ENCODE data around the gene NOLC1. TPM values are rescaled to one million over a fixed set of nuclear protein-coding genes. Genes with fewer than 3 reads are reported as not detected.

NOLC1 gene
- total and polyA plus RNA-seq, 10 of the 15 experiments (the other 5 are each of a cell fraction or from before 2014, with no cell fraction given): 91.7 to 244 (median 128) TPM

DNA sequence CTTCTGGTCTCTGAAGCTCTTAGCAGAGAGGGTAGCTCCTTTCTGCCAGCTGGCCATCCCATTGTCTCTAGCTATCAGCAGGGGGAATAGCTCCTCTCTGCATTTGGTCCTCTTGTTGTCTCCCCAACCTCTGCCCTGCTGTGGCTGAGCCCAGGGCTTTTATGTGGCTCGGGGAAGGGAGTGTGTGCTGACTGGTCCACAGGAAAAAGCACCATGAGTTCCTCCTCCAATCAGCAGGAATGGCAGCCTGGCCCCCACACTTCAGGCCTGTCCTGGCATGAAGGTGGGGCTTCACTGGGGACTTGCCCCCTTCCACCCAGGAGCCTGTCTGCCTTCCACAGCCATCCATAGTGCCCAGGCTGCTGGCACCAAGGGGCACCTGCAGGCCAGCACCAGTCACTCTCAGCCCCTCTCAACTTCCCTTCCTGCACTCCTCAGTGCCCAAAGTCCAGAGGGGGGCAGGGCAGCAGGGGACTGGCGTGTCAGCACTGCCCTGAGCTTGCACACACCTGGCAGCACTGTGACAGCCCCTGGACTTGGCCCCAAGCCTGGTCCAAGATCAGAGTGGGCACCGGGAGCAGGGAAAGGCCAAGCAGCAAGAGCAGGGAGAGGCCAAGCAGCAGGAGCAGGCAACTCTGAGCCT is 36.2 kb downstream of the NOLC1 start:
- in situ Hi-C loops (cut with MboI): no loop called here

More for the DNA sequence above, 36.2 kb downstream of the NOLC1 start:
- Histone ChIP-seq H3K27ac (ENCODE audit: control insufficient read depth, insufficient read depth) (peak overlapping the region; percentile 22; the same call in 1 of the 2 replicates), H3K4me2 (ENCODE audit: control insufficient read depth, insufficient read depth) (peak overlapping the region; percentile 60; the same call in 1 of the 2 replicates), H4K20me1 (ENCODE audit: control insufficient read depth, insufficient read depth) (no peaks in the 10 kb centered on the region), H3K9ac (ENCODE audit: control insufficient read depth, insufficient read depth, low read length) (no peak overlapping the region), H3K36me3 (ENCODE audit: control insufficient read depth in 2 of 2, insufficient read depth in 2 of 2, low read length in 1 of 2) (no peaks in the 10 kb centered on the region), H3K79me2 (ENCODE audit: control insufficient read depth, insufficient read depth, low read length) (no peaks in the 10 kb centered on the region), H2AFZ (ENCODE audit: control insufficient read depth, low read depth, low read length) (peak overlapping the region; percentile 54), H3K4me1 (ENCODE audit: control insufficient read depth, insufficient read depth, low read length) (peaks cover 11% of the 10 kb centered on the region), H3K9me3 (replicated peaks; ENCODE audit: control insufficient read depth, insufficient read depth, low read length) (peaks cover 10% of the 10 kb centered on the region; the same call in 2 of the 3 replicates), H3K27me3 (replicated peaks in 1 of 2; ENCODE audit: control insufficient read depth in 2 of 2, insufficient read depth in 2 of 2, low read length in 1 of 2) (no peaks in the 10 kb centered on the region), H3K4me3 (no peak overlapping the region)
- ChIA-PET POLR2A (interaction anchor here (0.6 to 1.4 kb wide), 2 partner anchors 16 to 615 kb away, joined by 4 to 11 read pairs; no protein-coding TSS in a partner anchor), RAD21 (ENCODE audit: unreplicated experiment) (no interaction called here), SMC1A (ENCODE audit: uncharacterized antibody, unreplicated experiment) (interaction anchor here (1.1 to 1.9 kb wide), 6 partner anchors 14 to 163 kb away, joined by 3 to 7 read pairs (median 4); no protein-coding TSS in a partner anchor), CTCF (interaction anchor here (0.9 to 6.6 kb wide), 5 partner anchors 19 to 163 kb away, joined by 3 to 61 read pairs (median 7); no protein-coding TSS in a partner anchor)
- BruUV-seq (replicated peaks): no TSS peak
- no peak for FAIRE-seq
- WGBS (ENCODE audit: insufficient coverage, insufficient replicate concordance, low lambda C conversion rate, missing lambda C conversion rate): 42% methylated on average over 3 of the region's 3 CpGs
- TF ChIP-seq SRF (IDR thresholded peaks at IDR 0.05; ENCODE audit: low read depth in 2 of 2, low read length in 2 of 2) (no peak), SUZ12 (IDR thresholded peaks at IDR 0.05; ENCODE audit: unreplicated experiment) (no peak), RAD51 (IDR thresholded peaks at IDR 0.05) (no peak), ATF7 (IDR thresholded peaks at IDR 0.05; ENCODE audit: low read depth) (no peak), TBL1XR1 (IDR thresholded peaks at IDR 0.05; ENCODE audit: low read depth, low read length) (no peak), PML (IDR thresholded peaks at IDR 0.05; ENCODE audit: low read length) (no peak), BMI1 (IDR thresholded peaks at IDR 0.05; ENCODE audit: borderline replicate concordance) (no peak), HDAC2 (IDR thresholded peaks at IDR 0.05) (no peak)
- TF ChIP-seq, protein P1, sequence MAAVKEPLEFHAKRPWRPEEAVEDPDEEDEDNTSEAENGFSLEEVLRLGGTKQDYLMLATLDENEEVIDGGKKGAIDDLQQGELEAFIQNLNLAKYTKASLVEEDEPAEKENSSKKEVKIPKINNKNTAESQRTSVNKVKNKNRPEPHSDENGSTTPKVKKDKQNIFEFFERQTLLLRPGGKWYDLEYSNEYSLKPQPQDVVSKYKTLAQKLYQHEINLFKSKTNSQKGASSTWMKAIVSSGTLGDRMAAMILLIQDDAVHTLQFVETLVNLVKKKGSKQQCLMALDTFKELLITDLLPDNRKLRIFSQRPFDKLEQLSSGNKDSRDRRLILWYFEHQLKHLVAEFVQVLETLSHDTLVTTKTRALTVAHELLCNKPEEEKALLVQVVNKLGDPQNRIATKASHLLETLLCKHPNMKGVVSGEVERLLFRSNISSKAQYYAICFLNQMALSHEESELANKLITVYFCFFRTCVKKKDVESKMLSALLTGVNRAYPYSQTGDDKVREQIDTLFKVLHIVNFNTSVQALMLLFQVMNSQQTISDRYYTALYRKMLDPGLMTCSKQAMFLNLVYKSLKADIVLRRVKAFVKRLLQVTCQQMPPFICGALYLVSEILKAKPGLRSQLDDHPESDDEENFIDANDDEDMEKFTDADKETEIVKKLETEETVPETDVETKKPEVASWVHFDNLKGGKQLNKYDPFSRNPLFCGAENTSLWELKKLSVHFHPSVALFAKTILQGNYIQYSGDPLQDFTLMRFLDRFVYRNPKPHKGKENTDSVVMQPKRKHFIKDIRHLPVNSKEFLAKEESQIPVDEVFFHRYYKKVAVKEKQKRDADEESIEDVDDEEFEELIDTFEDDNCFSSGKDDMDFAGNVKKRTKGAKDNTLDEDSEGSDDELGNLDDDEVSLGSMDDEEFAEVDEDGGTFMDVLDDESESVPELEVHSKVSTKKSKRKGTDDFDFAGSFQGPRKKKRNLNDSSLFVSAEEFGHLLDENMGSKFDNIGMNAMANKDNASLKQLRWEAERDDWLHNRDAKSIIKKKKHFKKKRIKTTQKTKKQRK (IDR thresholded peaks at IDR 0.05; ENCODE audit: low read depth, low read length): no peak
- TF ChIP-seq, protein P2, sequence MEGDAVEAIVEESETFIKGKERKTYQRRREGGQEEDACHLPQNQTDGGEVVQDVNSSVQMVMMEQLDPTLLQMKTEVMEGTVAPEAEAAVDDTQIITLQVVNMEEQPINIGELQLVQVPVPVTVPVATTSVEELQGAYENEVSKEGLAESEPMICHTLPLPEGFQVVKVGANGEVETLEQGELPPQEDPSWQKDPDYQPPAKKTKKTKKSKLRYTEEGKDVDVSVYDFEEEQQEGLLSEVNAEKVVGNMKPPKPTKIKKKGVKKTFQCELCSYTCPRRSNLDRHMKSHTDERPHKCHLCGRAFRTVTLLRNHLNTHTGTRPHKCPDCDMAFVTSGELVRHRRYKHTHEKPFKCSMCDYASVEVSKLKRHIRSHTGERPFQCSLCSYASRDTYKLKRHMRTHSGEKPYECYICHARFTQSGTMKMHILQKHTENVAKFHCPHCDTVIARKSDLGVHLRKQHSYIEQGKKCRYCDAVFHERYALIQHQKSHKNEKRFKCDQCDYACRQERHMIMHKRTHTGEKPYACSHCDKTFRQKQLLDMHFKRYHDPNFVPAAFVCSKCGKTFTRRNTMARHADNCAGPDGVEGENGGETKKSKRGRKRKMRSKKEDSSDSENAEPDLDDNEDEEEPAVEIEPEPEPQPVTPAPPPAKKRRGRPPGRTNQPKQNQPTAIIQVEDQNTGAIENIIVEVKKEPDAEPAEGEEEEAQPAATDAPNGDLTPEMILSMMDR (IDR thresholded peaks at IDR 0.05 in 2 of 3, conservative IDR thresholded peaks at IDR 0.05 in 1 of 3; ENCODE audit: control insufficient read depth in 2 of 3, extremely low read depth in 1 of 3, insufficient read depth in 1 of 3, low read depth in 3 of 3, low read length in 3 of 3): no peak
- TF ChIP-seq, protein P3, sequence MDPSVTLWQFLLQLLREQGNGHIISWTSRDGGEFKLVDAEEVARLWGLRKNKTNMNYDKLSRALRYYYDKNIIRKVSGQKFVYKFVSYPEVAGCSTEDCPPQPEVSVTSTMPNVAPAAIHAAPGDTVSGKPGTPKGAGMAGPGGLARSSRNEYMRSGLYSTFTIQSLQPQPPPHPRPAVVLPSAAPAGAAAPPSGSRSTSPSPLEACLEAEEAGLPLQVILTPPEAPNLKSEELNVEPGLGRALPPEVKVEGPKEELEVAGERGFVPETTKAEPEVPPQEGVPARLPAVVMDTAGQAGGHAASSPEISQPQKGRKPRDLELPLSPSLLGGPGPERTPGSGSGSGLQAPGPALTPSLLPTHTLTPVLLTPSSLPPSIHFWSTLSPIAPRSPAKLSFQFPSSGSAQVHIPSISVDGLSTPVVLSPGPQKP (IDR thresholded peaks at IDR 0.05; ENCODE audit: low read depth, low read length): no peak
- intact Hi-C loops (cut with micrococcal nuclease; ENCODE audit: unreplicated experiment): no loop called here
- no peak for DNase-seq (ENCODE audit: low read depth, low spot score)
- peak; percentile 47 for ATAC-seq
